NCI-H748 (cell line): ENCODE measurements around the gene RASD2.

Experiments used
- DNase-seq: peaks from one replicate; lab custom pipeline; 2025; ENCODE audit not compliant: unreplicated experiment; lab: John Stamatoyannopoulos, UW

The RASD2 gene

DNA sequence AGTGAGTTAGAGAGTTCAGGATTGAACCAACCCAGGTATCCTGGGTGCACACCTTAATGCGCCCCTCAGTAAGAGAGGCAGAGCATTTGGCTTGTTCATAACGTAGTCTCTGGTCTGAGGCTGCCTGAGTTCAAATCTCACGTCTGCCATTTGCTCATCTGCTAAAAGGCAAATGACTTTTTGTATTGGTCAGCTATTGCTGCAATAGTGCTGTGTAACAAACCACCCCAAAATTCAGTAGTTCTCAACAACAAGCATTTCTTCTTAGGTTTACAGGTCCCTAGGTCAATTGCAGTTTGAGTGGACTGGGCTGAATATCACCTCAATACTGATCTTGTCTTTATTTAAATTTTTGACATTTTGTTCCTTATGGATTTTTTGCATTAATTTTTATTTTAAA lies 18.1 kb downstream of the RASD2 start:
- no peak for DNase-seq

DNA sequence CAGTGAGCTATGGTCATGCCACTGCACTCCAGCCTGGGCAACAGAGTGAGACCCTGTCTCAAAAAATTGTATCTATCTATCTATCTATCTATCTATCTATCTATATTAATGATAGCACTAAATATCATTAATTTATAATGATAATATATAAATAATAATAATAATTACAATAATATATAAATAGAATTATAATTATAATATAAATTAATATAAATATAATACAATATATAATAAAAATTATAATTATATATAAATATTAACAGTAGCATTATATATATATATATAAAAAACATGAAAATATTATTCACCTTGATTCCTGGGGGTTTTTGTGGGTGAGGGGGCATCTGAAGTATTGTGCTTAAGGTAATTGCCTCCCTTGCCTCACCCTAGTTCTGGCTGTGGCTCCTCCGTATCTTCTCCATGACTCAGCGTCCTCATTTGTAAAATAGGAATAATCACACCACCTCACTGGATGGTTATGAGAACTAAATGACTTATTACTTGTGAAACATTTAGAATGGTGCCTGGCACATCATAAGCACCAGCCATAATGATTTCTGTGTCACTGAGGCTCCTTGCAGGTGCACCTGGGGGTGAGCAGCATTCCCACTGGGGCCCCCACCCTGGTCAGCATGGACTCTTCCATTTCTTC lies 18.8 kb downstream of the RASD2 start:
- no peak for DNase-seq

DNA sequence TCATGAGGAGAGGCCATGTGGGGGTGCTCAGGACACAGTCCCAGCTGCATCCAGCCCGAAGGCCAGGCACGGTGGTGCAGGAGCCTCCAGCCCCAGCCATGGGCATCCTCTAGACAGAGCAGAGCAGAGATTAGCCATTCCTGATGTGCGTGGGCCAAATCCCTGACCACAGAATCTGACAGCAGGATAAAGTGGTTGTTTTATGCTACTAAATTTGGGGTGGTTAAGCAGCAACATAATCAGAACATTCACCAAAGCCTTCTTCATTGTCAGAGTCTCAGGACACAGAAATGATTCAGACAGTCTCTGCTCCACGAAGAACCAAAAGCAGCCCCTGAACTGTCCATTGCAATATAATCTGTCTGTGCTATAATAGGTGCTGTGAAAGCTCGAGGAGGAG lies 19.7 kb downstream of the RASD2 start:
- DNase-seq: no peak

DNA sequence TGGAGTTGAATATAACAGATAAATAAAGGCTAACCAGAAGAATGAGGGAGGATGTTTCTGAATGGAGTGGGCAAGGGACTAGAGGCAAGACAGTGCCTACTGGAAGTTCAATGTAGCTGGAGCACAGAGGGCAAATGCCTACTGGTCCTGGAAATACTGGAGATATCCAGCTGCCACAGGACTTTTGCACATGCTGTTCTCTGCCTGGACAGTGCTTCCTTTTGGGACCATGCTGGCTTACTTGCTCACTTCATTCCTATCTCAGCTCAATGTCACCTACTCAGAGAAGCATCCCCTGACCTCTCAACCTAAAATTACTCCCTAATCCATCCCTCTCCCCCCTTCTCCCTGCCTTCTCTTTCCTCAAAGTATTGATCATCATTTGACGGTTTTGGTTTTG lies 20.2 kb downstream of the RASD2 start:
- DNase-seq: no peak

DNA sequence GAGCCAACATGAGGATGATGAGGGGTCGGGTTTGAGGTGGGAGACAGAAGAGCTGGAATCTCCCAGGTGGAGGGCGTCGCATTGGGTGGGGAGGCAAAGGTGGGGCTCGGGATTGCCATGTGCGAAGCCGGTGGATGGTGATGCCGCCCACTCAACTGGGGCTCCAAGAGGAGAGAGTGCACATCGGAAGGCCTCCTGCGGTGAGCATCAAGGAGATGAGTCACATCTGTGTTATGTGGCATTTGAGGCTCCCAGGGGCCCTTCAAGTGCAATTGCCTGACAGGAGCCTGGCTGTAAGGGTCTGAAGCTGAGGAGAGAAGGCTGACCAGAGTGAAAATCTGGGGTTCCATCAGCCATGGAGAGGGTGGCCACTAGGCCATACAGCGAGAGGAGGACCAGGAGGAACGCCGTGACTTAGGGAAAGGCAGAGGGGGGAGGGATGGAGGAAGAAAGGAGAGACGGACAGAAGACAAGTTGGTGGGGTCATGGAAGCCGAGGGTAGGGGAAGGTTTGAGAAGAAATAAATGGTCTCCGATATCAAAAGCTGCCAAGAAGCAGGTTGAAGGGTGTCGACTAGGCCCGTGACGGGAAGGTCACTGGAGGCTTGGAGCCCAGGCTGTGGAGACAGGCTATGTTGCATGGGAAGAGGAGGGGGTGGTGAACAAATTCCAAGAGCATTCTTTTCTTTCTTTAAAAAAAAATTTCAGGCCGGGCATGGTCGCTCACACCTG lies 21.3 kb downstream of the RASD2 start:
- DNase-seq: no peak

DNA sequence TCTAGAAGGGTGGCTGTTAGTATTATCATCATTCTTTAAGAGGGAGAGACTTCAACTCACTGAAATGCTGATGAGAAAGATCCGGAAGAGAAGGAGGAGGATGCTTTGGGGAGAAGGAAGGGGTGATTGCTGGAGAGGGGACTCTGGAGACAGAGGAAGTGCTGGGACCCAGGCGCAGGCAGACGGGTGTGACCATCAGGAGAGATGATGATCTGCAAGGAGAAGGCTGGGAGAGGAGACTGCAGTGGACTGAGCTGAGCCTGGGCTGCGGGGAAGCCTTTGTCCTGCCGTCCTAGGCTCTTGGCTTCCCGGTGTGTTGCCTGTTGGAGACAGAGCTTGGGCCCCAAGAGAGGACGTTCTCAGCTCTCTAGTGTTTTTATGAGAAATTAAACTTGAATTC lies 22.6 kb downstream of the RASD2 start:
- DNase-seq: no peak

DNA sequence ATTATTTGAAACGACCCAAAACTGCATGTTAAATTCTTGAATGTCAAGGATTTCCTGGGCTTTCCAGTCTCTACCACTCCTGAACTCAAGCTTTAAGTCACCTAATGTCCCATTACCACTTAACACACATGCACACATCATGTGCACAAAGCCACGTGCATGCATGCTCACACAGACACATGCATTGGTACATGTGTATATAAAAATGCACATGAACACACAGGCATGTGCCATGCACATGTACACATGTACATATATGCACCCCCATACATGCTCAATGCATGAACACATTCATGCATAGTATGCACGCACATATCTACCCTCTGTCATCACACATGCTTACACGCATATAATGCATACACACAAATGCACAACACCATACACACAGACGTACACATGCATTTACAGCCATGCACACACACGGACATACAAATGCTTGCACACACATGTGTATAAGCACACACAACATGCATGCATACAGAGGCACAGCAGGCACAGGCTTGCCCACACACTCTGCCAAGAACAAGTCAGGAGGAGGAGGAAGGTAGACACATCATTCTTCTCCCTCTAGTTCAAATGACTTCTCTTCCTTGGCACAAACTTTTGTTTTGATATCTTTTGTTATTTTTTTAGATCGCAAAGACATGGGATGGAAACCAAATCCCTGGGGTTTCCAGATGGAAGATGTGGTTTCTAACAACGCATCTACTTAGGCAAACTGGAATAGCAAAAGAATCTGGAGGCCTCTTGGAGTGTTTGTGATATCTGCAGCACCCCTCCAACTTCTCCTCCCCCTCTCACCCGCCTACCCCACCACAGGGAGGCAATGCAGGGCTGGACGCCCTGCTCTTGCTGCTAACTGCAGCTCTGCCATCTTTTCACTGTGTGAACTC lies 24.6 kb downstream of the RASD2 start:
- no peak for DNase-seq

DNA sequence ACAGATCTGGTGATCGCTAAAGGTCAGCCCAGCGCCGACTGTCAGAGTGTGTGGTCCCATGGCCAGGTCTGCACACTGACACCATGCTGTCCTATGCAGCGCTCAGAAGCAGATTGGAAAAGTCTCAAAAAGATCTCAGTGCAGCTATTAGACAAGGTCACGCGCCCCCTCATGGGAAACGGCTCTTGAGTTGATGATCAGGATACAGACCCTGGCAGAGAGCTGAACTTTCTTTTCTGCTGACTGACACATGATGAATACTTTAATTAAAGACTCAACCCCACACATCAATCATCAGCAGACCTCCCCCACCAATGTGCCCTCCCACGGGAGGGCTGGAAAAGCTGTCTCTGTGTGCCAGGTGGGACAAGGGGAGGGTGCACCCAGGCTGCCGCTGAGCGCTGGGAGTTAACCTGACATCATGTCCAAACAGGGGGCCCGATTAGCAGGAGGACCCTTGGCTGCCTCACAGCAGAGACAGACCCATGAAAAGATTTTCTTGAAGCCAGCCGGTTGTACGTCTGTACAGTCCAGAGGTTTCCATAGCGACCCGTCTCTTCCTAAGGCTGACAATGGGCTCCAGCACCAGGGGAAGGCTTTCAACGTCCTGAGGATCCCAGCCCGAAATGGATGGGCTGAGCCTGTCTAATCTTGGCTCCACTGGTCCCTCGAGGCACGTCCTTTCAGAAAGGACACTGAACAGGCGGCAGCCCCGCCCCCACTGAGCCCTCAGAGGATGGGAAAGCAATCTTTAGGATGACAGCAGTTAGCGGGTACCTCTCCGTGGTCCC lies 26.9 kb downstream of the RASD2 start:
- DNase-seq: peak; percentile 32

DNA sequence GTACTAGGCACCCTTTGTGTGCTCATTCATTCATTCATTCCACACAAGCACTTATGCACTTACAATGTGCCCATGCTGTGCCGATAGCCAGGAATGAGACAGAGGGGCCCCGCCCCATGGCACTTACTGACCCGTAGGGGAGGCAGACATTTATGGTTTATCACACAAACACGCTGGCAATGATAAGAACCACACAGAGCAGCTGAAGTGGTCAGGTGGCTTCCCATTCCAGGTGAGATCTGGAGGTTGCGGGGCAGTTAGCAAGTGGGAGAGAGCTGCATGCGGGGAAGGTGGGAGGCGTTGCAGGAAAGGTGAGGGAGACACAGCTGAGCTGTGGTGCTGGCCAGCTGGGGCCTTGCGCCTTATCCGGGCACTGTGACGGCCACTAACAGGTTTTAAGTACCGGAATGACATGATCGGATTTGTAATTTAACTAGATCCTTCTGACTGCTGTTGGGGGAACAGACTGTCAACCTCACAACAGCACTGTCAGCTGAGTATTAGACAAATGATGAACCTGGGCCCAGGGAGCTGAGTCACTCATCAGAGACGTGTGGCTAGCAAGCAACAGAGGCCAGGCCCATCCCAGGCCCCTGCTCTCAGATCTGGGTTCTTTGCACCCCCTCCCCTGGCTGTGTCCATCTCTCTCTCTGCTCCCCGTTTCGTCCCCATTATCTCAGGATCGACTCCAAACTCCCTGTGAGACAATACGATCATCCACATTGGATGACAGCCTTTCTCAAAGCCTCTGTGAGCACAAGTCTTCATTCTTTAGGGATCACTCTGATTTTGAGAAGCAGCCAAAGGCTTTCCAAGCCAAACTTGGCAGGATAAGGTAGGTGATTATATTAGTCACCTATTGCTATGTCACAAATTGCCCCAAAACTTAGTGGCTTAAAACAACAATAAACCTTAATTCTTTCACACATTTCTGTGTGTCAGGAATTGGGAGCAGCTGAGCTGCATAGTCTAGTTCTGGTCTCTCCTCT lies 28.4 kb downstream of the RASD2 start:
- peak; percentile 36 for DNase-seq

DNA sequence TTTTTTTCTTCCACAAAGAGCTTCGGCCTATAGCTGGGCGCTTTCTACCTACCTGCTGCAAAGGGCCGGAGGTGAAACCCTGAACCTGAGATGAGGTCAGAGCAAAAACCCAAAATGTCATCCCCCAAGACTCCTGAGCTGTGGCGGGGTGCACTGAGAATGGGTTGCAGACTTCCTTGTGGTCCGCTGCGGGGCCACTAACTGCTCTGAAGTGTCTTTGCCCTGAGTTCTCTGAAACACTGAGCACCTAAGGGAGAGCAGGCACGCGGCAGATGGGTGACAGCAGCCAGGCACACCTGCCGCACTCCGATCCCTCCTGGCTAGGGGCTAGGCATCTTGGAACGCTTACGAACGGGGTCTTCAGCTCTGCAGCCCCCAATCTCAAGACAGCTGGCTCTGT lies 29.3 kb downstream of the RASD2 start:
- DNase-seq: no peak

DNA sequence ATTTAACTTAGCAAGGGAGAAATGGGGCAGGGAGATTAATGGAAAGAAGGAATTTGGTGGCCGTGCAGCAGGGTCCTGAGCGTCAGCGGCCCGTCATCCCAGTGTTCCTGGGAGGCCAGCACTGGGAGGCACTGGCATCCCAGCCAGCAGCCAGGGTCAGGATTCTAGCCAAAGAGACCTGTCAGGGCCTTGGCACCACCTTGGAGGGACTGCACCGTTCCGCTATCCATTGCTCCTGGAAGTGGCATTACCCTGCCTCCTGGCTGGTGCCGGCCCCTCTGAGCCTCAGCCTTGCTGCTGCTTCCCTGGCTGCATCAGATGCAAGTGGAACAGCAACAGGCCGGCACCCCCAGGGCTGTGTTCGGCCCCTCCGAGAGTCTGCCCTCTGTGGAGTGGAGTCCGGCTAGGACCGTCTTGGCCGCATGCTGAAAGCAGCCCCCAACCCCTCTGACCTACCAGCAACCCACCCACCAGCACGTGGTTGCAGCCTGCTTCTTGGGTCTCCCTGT lies 30.1 kb downstream of the RASD2 start:
- DNase-seq: no peak

DNA sequence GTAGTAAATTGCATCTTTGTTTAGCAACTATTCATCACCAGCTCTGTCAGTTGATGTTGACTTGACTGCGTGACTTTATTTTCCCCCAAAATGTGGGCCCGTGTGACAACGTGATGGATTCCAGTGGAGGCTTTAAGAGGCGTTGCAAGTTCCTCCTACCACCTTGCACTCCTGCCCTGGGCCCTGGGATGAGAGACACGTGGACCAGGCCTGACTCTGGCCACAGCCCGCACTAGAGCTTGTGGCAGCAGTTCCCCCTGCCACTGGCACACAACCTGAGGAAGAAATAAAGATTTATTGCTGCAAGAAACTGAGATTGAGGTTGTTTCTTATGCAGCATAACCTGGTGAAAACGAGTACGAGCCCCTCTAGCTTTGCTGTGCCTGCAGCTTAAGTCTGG lies 31.9 kb downstream of the RASD2 start:
- no peak for DNase-seq

DNA sequence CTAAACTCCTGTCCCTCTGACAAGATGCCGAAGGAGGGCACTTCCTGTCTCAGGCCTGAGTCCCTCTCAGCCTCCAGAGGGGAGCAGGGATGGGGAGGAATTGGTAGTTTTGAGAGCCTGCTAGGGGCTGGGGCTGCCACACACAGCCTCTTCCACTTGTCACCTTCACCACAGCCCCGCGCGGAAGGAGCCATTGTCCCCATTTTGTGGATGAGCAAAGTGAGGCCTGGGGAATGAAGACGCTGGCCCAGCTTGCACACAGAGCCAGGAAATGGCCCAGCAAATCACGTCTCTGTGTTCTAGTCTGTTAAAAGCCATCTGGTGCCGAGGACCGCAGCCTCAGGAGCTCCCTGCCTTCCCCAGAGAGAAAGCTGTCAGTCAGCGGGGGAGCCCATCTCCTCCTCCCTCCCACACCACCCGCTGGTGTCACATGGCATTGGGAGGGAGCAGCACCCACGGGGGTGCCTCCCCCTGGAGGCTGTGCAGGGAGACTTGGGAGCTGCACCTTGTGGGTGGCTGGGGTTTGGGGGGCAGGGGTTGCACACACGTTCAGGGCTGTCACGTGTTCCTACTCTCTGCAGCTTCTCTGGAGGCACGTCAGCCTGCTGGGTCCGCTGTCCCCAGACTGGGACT lies 34.6 kb downstream of the RASD2 start:
- DNase-seq: no peak

DNA sequence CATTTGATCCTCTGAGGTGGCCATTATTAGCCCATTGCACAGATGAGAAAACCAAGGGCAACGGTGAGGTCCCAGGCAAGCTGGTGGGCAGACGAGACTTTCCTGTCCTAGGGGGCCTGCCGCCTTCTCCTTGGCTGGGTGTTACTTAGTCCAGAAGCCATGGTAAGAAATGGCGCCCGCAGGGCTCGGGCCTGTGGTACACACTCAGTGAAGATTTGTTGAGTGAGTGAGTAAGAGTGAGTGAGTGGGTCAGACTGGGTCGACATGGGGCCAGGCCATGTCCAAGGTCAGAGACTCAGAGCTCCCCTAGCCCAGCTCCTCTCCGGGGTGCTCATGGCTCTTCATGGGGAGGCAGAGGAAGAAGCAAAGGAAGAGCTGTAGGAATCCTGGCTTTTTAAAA lies 36.0 kb downstream of the RASD2 start:
- DNase-seq: no peak

DNA sequence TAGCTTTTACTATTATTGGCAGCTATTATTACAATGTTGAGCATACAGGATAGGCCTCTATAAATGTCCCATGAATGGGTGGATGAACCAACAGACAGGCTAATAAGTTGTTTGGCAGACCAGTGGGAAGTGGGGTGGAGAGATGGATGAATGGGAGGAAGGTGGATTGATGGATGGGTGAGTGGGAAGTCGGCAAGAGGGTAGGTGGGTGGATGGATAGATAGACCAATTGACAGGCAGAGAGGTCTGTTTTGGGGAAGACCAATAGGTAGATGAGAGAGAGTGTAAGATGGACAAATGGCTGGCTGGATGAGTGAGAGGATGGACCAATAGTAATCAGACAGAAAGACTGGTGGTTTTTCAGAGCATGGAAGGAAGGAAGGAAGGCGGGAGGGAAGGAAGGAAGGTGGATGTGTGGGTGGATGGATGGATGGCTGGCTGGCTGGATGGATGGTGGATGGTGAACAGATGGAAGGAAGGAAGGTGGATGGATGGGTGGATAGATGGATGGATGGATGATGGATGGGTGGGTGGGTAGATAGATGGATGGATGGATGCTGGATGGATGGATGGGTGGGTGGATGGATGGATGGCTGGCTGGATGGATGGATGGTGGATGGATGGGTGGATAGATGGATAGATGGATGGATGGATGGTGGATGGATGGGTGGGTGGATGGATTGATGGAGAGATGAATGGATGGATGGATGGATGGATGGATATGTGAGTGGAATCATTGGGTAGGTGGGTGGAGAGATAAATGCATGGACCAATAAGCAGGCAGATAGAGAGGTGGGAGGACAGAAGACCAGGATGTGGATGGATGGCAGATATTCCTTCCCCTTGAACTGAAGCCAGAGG lies 37.4 kb downstream of the RASD2 start:
- no peak for DNase-seq

DNA sequence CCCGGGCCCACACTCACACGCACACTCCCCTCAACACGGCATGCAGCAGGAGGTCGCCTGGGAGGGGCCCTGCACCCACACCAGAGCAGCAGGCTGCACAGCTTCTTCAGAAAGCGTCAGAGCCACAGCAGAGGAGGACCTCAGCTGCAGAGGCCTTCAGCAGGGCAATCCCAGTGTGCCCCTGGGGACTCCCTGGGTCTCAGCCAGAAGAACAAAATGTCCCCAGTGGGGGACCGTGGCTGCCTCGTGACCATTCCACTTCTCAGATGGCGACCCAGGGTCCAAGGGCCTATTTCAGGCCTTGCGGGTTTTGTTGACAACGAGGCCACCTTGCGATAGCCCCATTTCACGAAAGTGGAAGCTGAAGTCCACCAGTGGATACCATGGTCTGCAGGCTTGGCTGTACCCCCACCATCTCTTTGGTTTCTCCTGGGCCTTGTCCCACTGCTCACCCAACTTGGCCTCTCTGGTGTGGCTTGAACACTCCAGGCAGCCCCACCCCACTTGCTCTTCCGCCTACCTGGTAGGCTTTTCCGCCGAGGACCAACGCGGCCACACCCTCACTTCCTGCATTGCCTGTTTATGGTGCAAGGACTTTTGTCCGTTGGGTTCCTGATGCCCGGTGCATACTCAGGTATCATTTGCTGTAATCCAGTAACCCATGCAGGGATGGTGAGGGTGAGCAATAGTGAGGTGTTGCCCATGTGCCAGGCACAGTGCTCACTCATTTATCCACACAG lies 38.4 kb downstream of the RASD2 start:
- no peak for DNase-seq

DNA sequence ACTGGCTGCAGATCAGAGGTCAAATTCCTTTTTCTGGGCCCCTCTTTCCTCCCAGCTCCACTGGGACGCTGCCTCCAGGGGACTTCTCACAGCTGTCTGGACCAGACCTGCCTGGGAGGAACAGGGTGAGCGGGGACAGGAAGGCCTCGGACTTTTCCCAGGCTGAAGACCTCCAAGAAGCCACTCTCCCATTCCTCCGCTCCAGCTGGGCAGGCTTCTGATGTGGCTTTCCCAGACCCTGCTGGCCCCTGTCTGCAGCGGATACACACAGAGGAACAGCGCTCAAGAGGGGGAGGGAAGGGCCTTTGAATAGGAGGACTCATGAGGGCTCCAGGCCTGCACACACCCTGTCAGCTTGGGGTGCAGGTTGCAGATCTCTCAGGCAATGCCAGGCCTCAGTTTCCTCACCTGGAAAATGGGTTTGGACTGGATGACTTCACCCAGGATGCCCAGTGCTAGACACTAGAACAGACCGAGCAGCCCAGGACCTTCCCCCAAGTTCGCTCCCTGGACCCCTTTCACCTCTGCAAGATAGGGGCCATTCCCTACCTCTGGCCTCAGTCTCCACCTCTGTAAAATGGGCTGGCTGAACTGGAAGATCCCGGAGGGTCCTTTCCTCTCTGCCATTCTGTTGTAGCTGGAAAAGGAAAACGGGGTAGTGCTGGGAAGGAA lies 39.9 kb downstream of the RASD2 start:
- no peak for DNase-seq
